K562 treated with DMSO at 1 percent for 4 hours (cell line): ENCODE results near the gene ZNF346. TPM values are rescaled to one million over a fixed set of nuclear protein-coding genes. Genes with fewer than 3 reads are reported as not detected.

Experiments
- total RNA-seq: library from RNA; unstranded; fragments of 300-600 nt; gene quantifications from 2 replicates; pipeline ENCODE4 v1.2.3, GENCODE V29; 2022; ENCODE audit not compliant: insufficient read depth

The ZNF346 gene, protein sequence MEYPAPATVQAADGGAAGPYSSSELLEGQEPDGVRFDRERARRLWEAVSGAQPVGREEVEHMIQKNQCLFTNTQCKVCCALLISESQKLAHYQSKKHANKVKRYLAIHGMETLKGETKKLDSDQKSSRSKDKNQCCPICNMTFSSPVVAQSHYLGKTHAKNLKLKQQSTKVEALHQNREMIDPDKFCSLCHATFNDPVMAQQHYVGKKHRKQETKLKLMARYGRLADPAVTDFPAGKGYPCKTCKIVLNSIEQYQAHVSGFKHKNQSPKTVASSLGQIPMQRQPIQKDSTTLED
- total RNA-seq: 14.8 and 23.0 TPM in 2 replicates

GRCh38 chr5:177022386-177023302 lies at the start of gene ZNF346:
TSS of gene ZNF346 (plus strand) at chr5:177022696. CDS start at chr5:177022739, 43 bp downstream.

DNA sequence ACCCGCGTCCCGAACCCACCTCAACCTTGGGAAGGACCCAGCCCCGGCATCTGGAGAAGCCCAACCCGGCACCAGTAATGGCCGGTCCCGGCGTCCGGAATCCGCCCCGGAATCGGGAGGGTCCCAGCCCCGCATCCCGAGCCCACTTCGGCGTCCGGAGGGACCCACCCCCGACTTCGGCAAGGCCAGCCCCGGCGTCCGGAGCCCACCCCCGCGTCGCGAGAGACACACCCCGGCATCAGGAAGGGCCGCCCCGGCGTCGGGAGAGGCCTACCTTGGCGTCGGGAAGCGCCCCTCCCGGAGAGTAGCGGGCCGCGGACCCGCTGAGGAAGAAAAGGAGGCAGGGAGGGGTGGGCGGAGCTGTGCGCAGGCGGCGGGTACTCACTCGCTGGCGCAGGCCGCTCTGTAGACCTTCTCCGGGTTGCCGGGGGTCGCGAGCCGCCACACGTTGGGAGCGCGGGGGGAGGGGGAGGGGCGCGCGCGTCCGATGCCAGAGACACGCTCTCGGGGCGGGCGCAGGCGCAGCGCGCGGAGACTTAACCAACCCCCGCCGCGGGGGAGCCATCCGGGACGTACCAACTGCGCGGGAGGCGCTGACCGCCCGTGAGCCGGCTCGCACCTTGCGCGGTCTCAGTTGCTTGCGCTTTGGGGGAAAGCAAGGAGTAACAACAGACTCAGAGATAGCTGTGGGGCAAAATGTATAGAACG lies 16.1 kb upstream of the ZNF346 start, which contains the start of gene UIMC1:
Gene UIMC1, minus strand, starts transcription at position 515 of the 708 bp plus-strand sequence. CDS start 24,164 bp downstream, outside the sequence.

GRCh38 chr5:177086654-177087397 lies 64.3 kb downstream of the ZNF346 start, which contains the start of gene FGFR4:
TSS of gene FGFR4 (plus strand) at chr5:177086915. CDS start at chr5:177089603, 2,688 bp downstream.

Other genes starting within 250 kb of the ZNF346 start
- not detected in 2 replicates for gene UNC5A, start 212.1 kb upstream of the ZNF346 start, total RNA-seq
- not detected in 2 replicates for gene HK3, start 123.3 kb upstream of the ZNF346 start, total RNA-seq
- 23.4 and 25.2 TPM in 2 replicates for gene UIMC1, start 15.9 kb upstream of the ZNF346 start, total RNA-seq
- gene FGFR4, start 64.2 kb downstream of the ZNF346 start, total RNA-seq: 7.3 and 9.4 TPM in 2 replicates
- gene NSD1, start 111.1 kb downstream of the ZNF346 start, total RNA-seq: 10.2 and 13.0 TPM in 2 replicates